Central memory CD4-positive, alpha-beta T cell (primary cell): ENCODE results near the gene TXNDC11.
"Not testable (repeated sequence)": the region's sequence is repeated elsewhere in the genome, so short reads cannot be mapped to it uniquely, and the experiment has no call there.

Experiments used
- DNase-seq: peaks from one replicate; pipeline ENCODE4 v3.0.0; 2022
- total RNA-seq, 3 experiments: gene quantifications; one replicate each; lab custom pipeline; 2026; lab: John Stamatoyannopoulos, UW

TXNDC11 gene
- total RNA-seq: 47.6 to 92.8 (median 56.1) reads per million in 3 experiments

- peak; percentile 99 for DNase-seq
Observed at GRCh38 chr16:11742536-11743307, at the start of gene TXNDC11. Gene TXNDC11, minus strand, starts transcription at chr16:11742857. Its CDS starts 127 bp downstream, at chr16:11742730.

GRCh38 chr16:11791144-11791828, 48.6 kb upstream of the TXNDC11 start:
- no peak for DNase-seq

GRCh38 chr16:11788914-11789313, 46.3 kb upstream of the TXNDC11 start:
- no peak for DNase-seq

- DNase-seq: not testable (repeated sequence)
Observed at GRCh38 chr16:11784980-11785599, 42.4 kb upstream of the TXNDC11 start.

GRCh38 chr16:11784381-11784780, 41.7 kb upstream of the TXNDC11 start:
- not testable (repeated sequence) for DNase-seq

- no peak for DNase-seq
Observed at GRCh38 chr16:11784038-11784369, 41.3 kb upstream of the TXNDC11 start.

- DNase-seq: peak; percentile 86
Observed at GRCh38 chr16:11783319-11784037, 40.8 kb upstream of the TXNDC11 start.

- DNase-seq: no peak
Observed at GRCh38 chr16:11781773-11782172, 39.1 kb upstream of the TXNDC11 start.

- DNase-seq: no peak
Observed at GRCh38 chr16:11780991-11781680, 38.5 kb upstream of the TXNDC11 start.

GRCh38 chr16:11779074-11779473, 36.4 kb upstream of the TXNDC11 start:
- no peak for DNase-seq

- DNase-seq: no peak
Observed at GRCh38 chr16:11774065-11774626, 31.5 kb upstream of the TXNDC11 start.

GRCh38 chr16:11768849-11769248, 26.2 kb upstream of the TXNDC11 start:
- no peak for DNase-seq

- no peak for DNase-seq
Observed at GRCh38 chr16:11762431-11762830, 19.8 kb upstream of the TXNDC11 start.

GRCh38 chr16:11759997-11760396, 17.3 kb upstream of the TXNDC11 start:
- DNase-seq: no peak

- no peak for DNase-seq
Observed at GRCh38 chr16:11759163-11759834, 16.6 kb upstream of the TXNDC11 start.

- no peak for DNase-seq
Observed at GRCh38 chr16:11757671-11758545, 15.3 kb upstream of the TXNDC11 start.

- no peak for DNase-seq
Observed at GRCh38 chr16:11756248-11756647, 13.6 kb upstream of the TXNDC11 start.

GRCh38 chr16:11755022-11755760, 12.5 kb upstream of the TXNDC11 start:
- DNase-seq: no peak

GRCh38 chr16:11752856-11753255, 10.2 kb upstream of the TXNDC11 start:
- no peak for DNase-seq

- DNase-seq: no peak
Observed at GRCh38 chr16:11750056-11750455, 7.4 kb upstream of the TXNDC11 start.
